Osteocyte (in vitro differentiated cells): Measurements from ENCODE around the gene ADGRG4. TPM values are rescaled to one million over a fixed set of nuclear protein-coding genes. Genes with fewer than 3 reads are reported as not detected.

Experiments used
- DNase-seq: peaks from one replicate; pipeline ENCODE4 v3.0.0; 2021; ENCODE audit warnings: mixed read lengths; ENCODE audit not compliant: unreplicated experiment; ENCODE audit errors: extremely low spot score
- H3K27ac Mint-ChIP-seq: one replicate; pipeline ENCODE4 v1.8.0; 2021; ENCODE audit warnings: mild to moderate bottlenecking, mixed read lengths; ENCODE audit not compliant: unreplicated experiment
- H3K27me3 Mint-ChIP-seq: one replicate; pipeline ENCODE4 v1.8.0; 2021; ENCODE audit warnings: mixed read lengths; ENCODE audit not compliant: unreplicated experiment
- H3K36me3 Mint-ChIP-seq: one replicate; pipeline ENCODE4 v1.8.0; 2021; ENCODE audit warnings: mixed read lengths; ENCODE audit not compliant: unreplicated experiment
- H3K4me1 Mint-ChIP-seq: one replicate; pipeline ENCODE4 v1.8.0; 2021; ENCODE audit warnings: mixed read lengths; ENCODE audit not compliant: unreplicated experiment
- H3K4me3 Mint-ChIP-seq: one replicate; pipeline ENCODE4 v1.8.0; 2021; ENCODE audit warnings: mild to moderate bottlenecking, moderate library complexity, mixed read lengths; ENCODE audit not compliant: unreplicated experiment
- H3K9me3 Mint-ChIP-seq: one replicate; pipeline ENCODE4 v1.8.0; 2021; ENCODE audit warnings: mixed read lengths; ENCODE audit not compliant: unreplicated experiment
- total RNA-seq: library from RNA; stranded (reverse); gene quantifications from 2 replicates; pipeline ENCODE4 v1.2.1, GENCODE V29; 2021
- TF ChIP-seq, protein P1 (sequence below): fragments of 200-600 bp; sonication (generic); IDR thresholded peaks from 2 replicates; pipeline ENCODE4 v1.5.0; 2021; ENCODE audit warnings: antibody characterized with exemption, mild to moderate bottlenecking, moderate library complexity

Gene ADGRG4
- total RNA-seq, 1 donor from 2014 or later: 0.16 TPM

DNA sequence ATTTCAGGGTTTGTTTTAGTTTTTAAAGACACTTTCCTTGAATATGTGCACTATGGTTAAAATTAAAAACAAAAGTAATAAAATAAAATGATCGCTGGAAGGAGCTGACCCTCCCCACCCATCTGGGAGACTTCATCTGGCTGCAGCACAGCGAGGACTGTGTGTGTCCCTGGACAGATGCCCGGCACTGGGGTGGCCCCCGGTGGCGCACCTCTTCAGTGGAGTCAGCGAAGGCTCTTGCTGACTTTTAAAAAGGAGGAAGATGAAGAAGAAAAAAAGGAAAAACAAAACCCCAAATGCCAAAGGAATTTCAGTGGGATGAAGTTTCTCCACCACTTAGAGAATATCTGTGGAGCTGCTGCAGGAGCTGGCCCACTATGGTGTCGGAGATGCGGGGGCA lies 5.4 kb upstream of the ADGRG4 start:
- Mint-ChIP-seq H3K4me1 (no peaks in the 10 kb centered on the region), H3K9me3 (peaks cover 7% of the 10 kb centered on the region), H3K4me3 (no peak overlapping the region), H3K36me3 (no peaks in the 10 kb centered on the region), H3K27me3 (peaks cover 14% of the 10 kb centered on the region), H3K27ac (no peak overlapping the region)
- TF ChIP-seq, protein P1, sequence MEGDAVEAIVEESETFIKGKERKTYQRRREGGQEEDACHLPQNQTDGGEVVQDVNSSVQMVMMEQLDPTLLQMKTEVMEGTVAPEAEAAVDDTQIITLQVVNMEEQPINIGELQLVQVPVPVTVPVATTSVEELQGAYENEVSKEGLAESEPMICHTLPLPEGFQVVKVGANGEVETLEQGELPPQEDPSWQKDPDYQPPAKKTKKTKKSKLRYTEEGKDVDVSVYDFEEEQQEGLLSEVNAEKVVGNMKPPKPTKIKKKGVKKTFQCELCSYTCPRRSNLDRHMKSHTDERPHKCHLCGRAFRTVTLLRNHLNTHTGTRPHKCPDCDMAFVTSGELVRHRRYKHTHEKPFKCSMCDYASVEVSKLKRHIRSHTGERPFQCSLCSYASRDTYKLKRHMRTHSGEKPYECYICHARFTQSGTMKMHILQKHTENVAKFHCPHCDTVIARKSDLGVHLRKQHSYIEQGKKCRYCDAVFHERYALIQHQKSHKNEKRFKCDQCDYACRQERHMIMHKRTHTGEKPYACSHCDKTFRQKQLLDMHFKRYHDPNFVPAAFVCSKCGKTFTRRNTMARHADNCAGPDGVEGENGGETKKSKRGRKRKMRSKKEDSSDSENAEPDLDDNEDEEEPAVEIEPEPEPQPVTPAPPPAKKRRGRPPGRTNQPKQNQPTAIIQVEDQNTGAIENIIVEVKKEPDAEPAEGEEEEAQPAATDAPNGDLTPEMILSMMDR: no peak
- DNase-seq: no peak

DNA sequence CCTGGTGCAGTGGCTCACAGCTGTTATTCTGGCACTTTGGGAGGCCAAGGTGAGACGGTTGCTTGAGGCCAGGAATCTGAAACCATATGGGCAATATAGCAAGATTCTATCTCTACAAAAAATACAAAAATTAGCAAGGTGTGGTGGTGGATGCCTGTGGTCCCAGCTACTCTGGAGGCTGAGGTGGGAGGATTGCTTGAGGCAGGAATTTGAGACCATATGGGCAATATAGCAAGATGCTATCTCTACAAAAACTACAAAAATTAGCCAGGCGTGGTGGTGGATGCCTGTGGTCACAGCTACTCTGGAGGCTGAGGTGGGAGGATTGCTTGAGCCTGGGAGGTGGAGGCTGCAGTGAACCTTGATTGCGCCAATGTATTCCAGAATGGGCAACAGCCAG lies 2.3 kb downstream of the ADGRG4 start:
- Mint-ChIP-seq H3K27me3 (peaks cover 15% of the 10 kb centered on the region), H3K4me1 (no peaks in the 10 kb centered on the region), H3K27ac (no peak overlapping the region), H3K9me3 (peaks cover 4% of the 10 kb centered on the region), H3K36me3 (no peaks in the 10 kb centered on the region), H3K4me3 (no peak overlapping the region)
- TF ChIP-seq, protein P1: no peak
- no peak for DNase-seq

DNA sequence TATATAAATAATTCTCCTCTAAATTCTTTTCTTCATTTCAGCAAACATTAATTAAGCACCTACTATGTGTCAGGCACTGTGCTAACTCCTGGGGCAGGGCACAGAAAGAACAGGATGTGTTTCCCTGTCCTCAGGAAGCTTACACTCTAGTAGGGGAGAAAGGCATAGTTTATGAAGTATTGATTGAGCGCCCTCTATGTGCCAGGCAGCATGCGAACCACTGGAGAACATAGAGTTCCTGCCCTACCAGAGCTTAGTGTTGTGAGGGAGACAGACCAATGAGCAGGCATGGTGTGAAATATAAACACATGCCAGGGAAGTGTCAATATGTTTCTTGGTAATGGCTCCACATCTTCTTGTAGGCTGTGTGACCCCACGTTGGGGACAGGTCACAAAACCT lies 3.7 kb downstream of the ADGRG4 start:
- Mint-ChIP-seq H3K9me3 (peaks cover 4% of the 10 kb centered on the region), H3K4me3 (no peak overlapping the region), H3K27me3 (peaks cover 15% of the 10 kb centered on the region), H3K36me3 (no peaks in the 10 kb centered on the region), H3K27ac (no peak overlapping the region), H3K4me1 (no peaks in the 10 kb centered on the region)
- DNase-seq: no peak
- TF ChIP-seq, protein P1: no peak

DNA sequence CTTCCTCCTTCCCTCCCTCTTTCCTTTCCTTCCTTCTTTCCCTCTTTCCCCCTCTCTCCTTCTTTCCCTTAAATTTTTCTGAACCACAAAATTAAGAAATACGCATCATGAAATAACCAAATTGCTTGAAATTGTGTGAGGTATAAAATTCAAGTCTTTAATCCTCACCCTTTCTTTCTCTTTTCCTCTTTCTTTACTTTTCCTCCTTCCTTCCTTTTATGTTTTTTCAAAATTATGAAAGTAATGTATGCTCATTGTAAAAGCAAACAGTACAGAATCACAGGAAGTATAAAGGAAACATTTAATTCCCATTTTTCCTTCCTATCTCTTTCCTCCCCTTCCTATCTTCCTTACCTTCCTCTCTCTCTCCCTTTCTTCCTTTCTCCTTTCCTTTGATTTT lies 5.4 kb downstream of the ADGRG4 start:
- no peaks in the 10 kb centered on the region for H3K36me3 Mint-ChIP-seq
- H3K4me1 Mint-ChIP-seq: no peaks in the 10 kb centered on the region

DNA sequence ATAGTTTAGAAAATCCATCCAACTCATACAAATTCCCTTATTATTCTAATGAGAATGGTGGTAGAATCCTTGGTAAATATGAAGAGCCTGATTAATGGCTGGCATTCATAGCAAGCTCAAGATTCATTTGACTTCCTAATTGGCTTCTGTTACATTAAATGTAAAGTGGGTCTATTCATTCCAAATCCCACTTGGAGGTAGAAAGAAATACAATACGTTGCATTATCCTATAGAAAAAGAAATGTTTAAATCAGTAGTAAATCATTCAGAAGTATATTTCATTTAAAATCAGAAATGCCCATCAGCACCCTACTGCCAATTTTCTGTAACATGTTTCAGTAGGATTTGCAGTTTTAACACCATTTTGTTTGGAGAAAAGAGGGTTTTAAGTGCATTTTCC lies 6.7 kb downstream of the ADGRG4 start:
- no peak overlapping the region for H3K4me3 Mint-ChIP-seq
- no peaks in the 10 kb centered on the region for H3K9me3 Mint-ChIP-seq
- no peak overlapping the region for H3K27ac Mint-ChIP-seq
- H3K27me3 Mint-ChIP-seq: peaks cover 15% of the 10 kb centered on the region
- TF ChIP-seq, protein P1: no peak
- no peak for DNase-seq
- H3K4me1 Mint-ChIP-seq: no peaks in the 10 kb centered on the region
- H3K36me3 Mint-ChIP-seq: no peaks in the 10 kb centered on the region

More for the DNA sequence above, 5.4 kb downstream of the ADGRG4 start:
- peaks cover 15% of the 10 kb centered on the region for H3K27me3 Mint-ChIP-seq
- H3K4me3 Mint-ChIP-seq: no peak overlapping the region
- TF ChIP-seq, protein P1: no peak
- H3K9me3 Mint-ChIP-seq: no peaks in the 10 kb centered on the region
- H3K27ac Mint-ChIP-seq: no peak overlapping the region
- no peak for DNase-seq
